GM18505 (cell line): ENCODE data around the gene RFK.

Source experiments
- ATAC-seq: cut with Tn5 transposase; IDR thresholded peaks from one replicate; pipeline ENCODE4 v1.9.1; 2021; ENCODE audit not compliant: unreplicated experiment
- POLR2A ChIP-seq: IDR thresholded peaks from 4 replicates; pipeline ENCODE4 v1.6.1; 2011; ENCODE audit warnings: borderline replicate concordance; ENCODE audit not compliant: insufficient read depth, insufficient read length; ENCODE audit errors: extremely low read depth

RFK gene

DNA sequence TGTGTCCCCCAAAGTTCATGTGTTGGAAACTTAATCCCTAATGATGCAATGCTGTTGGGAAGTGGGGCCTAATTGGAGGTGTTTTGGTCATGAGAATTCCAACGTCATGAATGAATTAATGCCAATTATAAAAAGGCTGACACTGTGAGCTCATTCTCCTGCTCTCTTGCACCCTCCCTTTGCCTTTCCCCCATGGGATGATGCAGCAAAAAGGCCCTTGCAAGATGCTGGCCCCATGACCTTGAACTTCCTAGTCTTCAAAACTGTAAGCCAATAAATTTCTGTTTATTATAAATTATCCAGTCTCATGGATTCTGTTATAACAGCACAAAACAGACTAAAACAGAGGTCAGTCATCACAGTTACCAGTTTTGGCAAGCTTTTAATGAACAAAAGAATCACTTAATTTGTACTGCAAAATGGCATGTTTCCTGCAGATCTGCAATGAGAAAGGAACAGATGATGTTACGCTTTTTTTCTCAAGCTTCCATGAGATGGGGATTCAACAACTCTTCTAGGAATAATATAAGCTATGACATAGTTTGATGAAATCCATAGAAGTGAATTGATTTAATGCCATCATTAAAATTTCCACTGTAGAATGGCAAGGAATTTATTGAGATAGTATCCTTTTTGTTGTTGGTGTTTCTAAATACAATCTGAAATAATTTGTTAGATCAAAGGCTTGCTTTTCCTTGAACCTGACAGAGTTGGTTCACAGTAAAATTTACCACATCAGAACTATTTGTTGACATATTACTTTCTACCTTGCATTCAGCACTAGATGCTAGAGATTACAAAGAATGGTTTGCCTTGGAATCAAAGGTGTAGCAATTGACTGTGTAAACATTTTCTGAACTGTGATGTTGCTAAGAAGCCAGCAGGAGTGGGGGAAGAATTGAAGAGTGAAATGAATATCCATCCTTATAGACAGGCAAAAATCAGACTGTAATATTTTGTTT, 29.3 kb upstream of the RFK start:
- ATAC-seq, result no peak
- no peak for TF ChIP-seq POLR2A

DNA sequence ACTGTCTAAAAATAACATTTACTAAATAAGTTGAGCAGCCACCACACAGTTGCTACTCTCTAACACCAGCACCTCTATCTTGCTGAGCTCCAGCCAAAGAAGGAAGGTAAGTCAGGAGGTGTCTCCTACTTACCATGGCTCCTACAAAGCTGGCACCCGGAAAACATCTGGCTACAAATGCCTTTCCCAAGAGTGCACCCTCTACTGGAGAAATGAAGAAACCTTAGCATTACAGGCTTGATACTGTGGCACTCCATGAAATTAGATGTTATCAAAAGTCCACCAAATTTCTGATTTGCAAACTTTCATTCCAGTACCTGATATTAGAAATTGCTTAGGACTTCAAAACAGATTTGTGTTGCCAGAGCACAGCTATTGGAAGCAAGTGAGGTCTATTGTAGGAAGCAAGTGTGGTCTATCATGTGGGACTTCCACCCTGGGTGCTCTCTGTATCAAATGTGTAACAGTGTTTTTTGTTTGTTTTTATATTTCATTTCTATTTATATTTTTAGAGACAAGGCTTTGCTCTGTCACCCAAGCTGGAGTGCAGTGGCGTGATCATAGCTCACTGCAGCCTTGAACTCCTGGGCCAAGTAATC, 25.7 kb upstream of the RFK start:
- no peak for ATAC-seq
- TF ChIP-seq POLR2A, result no peak

DNA sequence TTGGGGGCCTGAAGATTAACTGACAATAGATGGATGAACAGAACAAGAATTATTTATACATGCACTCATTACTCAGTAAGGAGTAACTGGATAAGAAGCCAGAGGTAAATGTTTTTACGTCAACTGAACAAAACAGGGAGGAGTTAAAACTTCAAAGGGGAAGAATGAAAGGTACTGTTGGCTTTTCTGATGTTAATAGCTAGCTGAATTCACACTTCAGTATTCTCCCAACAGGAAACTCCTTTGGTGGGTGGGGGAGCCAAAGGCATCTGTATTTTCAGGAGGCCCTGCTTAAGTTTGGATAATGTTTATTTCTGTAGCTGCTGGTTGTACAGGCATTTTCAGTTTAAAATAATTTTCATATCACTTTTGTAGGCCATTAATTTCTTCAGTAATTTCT, 23.2 kb upstream of the RFK start:
- no peak for ATAC-seq
- no peak for TF ChIP-seq POLR2A

DNA sequence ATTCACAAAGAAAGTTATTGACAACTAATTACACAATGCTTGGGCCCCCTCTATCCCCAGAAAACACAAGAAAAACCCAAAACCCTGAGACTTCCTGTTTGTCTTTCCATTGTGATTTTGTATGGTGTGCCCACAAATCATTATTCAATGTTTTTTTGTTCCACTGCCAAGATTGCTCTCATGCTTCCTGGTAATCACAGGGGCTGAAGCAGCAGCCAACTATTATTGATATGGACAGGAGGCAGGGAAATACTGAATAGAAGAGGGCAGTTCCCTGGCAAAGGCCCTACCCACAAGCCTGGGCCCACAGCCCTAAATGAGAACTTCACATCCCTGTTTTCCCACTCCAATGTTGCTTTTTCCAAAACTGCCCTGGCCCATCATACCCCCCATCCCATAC, 21.5 kb upstream of the RFK start:
- no peak for ATAC-seq
- no peak for TF ChIP-seq POLR2A

DNA sequence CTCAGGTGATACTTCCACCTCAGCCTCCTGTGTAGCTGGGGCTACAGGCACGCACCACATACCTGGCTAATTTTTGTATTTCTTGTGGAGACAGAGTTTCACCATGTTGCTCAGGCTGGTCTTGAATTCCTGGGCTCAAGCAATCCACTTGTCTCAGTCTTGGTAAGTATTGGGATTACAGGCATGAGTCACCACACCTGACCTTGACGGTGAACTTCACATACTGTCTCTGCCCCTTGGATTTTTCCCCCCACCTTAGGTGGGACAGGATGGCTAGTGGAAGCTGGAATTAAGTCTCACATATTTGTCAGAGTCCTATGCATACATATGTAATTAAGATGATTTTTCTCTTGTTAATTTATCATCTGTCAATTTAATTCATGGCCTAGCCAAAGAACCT, 20.9 kb upstream of the RFK start:
- ATAC-seq, result no peak
- TF ChIP-seq POLR2A, result no peak

DNA sequence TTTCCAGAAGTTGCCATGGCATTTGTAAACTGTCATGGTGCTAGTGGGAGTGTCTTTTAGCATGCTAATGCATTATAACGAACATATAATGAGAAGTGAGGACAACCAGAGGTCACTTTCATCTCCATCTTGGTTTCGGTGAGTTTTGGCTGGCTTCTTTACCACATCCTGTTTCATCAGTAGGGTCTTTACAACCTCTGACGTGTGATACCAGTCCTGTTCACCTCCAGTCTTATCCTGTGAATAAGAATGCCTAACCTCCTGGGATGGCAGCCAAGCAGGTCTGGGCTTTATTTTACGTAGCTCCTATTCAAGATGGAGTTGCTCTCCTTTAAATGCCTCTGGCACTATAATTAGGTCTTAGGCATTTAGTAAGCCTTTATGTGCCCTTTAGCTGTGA, 20.4 kb upstream of the RFK start:
- ATAC-seq, result peak; percentile 56
- TF ChIP-seq POLR2A, result no peak

DNA sequence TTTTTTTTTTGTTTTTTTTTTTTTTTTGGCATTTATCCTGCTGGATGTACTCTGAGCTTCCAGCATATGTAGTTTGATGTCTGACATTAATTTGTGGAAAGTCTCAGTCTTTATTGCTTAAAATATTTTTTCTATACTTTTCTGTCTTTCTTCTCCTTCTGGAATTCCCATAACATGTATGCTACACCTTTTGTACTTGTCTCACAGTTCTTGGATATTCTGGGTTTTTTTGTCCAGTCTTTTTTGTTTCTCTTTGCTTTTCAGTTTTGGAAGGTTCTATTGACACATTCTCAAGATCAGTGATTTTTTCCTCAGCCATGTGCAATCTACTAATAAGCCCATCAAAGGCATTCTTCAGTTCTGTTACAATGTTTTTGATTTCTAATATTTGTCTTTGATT, 19.4 kb upstream of the RFK start:
- no peak for ATAC-seq
- no peak for TF ChIP-seq POLR2A

DNA sequence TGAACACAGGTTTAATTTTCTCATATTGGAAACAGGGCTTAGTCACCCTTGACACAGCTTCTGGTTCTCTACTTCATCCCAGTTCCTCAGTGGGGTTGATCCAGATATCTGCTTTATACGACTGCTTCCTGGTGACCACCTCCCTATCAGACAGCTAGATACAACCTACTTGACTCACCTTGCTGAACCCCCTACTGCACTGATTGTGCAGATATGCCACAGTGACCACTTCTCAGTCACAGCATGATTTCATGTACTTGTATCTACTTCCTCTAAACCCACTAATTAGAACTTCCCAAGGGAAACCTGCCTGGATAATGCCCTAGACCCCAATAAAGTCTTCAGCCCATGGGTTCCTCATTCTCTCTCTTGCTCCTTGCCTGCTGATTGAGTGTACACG, 18.4 kb upstream of the RFK start:
- no peak for ATAC-seq

DNA sequence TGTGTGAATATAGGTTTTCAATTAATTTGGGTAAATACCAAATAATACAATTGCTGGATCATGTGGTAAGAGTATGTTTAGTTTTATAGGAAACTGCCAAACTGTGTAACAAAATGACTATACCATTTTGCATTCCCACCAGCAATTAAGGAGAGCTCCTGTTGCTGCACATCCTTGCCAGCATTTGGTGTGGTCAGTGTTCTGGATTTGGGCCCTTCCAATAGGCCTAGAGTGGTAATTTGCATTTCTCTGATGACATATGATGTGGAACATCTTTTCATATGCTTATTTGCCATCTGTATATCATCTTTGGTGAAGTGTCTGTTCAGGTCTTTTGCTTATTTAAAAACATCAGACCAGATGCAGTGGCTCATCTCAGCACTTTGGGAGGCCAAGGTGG, 11.6 kb upstream of the RFK start:
- no peak for ATAC-seq
- TF ChIP-seq POLR2A, result no peak

More for the DNA sequence above, 18.4 kb upstream of the RFK start:
- TF ChIP-seq POLR2A, result no peak

DNA sequence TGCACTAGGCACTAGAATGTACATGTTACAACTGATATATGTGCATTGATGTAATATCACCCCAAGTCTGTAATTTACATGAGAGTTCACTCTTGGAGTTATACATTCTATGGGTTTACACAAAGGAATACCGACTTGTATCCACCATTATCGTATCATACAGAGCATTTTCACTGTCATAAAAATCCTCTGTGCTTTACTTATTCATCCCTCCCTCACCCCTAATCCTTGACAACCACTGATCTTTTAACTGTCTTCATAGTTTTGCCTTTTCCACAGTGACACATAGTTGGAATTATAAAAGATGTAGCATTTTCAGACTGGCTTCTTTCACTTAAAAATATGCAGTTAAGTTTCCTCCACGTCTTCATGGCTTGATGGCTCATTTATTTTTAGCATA, 11.1 kb upstream of the RFK start:
- ATAC-seq, result no peak
- TF ChIP-seq POLR2A, result no peak

DNA sequence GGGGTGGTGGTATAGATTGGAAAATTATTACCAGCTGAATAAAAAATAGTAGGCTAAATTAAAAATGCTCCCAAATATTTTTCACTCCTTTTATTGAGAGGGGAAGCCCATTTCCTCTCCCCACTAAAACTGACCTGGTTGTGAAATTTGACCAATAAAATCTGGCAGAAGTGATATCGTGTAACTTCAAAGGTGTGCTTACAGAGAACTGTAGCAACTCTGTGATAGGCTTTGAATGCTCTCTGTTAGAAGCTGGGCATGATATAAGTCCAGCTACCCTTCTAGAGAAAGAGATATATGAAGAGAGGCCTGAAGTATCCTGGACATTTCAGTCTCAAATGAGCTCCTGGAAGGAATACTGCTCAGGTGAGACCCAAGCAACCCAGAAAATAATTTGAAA, 10.2 kb upstream of the RFK start:
- TF ChIP-seq POLR2A, result no peak
- no peak for ATAC-seq

DNA sequence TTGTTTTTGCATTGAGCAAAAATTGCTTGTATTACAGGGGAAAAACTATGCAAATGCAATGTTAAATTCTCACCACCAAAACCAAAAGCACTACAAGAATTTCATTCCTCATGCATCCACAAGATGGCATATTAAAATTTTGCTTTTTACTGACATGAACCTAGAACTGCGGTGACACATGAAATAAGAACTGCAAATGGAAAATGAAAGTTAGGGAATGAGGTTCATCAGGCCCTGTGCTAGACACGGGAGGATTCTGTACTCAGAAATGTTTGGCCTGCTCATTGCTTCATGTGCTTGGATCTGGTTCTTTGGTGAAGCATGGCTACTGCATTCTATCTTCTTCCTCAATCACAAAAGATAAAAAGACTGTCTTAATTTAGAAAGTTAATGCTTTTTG, 9.1 kb upstream of the RFK start:
- peak; percentile 79 for ATAC-seq
- no peak for TF ChIP-seq POLR2A

DNA sequence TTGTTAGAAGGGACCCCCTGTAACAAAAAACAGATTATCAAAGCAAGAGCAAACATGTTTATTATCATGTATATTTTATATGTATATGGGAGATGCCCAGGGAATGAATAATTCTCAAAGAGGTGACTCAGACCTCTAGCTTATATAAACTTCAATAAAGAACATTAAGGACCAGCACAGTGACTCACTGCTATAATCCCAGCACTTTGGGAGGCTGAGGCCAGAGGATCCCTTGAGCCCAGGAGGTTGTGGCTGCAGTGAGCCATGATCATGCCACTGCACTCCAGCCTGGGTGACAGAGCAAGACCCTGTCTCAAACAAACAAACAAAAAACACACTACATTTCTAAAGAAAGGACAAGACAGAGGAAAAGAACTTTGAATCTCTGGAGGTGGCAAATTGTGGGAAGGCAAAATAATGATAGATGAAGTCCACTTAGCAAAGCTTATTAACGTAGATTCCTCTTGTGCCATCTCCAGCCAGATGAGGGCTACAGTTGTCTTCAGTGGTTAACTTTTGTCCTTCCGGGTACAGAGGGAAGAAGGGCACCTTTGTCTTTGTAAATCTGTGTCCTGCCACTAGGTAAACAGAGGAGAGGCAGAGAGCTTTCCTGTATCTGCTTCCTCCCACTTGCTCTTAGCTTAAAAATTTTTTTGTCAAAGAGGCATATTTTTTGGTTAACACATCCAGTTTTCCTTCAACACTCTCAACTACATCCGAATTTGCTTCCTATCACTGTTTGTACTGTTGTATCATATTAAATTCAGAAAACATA, 7.5 kb upstream of the RFK start:
- ATAC-seq, result no peak

More for the DNA sequence above, 7.5 kb upstream of the RFK start:
- no peak for TF ChIP-seq POLR2A
